ENCODE data around the gene TBX1.

- TF ChIP-seq CTCF (IDR thresholded peaks at IDR 0.05; ENCODE audit: poor library complexity) = no peak
- no peak for TF ChIP-seq EZH2 (IDR thresholded peaks at IDR 0.05; ENCODE audit: borderline replicate concordance)
These were observed 28.2 kb downstream of the TBX1 start for GRCh38 chr22:19788661-19789225.

Data from hepatocyte (in vitro differentiated cells).